ENCODE results near the gene PLIN5.

DNA sequence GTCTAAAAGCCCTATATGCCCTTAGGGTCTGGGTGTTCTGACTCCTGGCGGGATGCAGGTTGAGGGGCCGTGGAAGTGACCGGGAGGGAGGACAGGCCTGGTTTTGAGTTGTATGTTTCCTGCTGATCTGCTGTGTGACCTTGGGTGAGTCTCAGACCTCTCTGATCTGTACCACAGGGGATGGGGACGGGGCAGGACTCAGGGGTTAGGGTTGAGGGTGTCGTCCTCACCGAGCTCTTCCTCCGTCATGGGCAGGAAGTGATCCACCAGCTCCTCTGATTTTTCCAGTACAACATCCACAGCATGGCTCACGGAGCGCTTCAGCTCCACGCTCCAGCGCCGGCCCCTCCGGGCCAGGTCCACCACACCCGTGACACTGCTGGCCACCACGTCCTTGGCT, 6.2 kb downstream of the PLIN5 start:
- TF ChIP-seq, protein P1, sequence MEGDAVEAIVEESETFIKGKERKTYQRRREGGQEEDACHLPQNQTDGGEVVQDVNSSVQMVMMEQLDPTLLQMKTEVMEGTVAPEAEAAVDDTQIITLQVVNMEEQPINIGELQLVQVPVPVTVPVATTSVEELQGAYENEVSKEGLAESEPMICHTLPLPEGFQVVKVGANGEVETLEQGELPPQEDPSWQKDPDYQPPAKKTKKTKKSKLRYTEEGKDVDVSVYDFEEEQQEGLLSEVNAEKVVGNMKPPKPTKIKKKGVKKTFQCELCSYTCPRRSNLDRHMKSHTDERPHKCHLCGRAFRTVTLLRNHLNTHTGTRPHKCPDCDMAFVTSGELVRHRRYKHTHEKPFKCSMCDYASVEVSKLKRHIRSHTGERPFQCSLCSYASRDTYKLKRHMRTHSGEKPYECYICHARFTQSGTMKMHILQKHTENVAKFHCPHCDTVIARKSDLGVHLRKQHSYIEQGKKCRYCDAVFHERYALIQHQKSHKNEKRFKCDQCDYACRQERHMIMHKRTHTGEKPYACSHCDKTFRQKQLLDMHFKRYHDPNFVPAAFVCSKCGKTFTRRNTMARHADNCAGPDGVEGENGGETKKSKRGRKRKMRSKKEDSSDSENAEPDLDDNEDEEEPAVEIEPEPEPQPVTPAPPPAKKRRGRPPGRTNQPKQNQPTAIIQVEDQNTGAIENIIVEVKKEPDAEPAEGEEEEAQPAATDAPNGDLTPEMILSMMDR (IDR thresholded peaks at IDR 0.05 in 8 of 11, conservative IDR thresholded peaks at IDR 0.05 in 3 of 11): no peak
- no peak for TF ChIP-seq POLR2A (IDR thresholded peaks at IDR 0.05)
